H1 (cell line): ENCODE results near the gene SERAC1. TPM values are rescaled to one million over a fixed set of nuclear protein-coding genes. Genes with fewer than 3 reads are reported as not detected.
A peak's percentile ranks its signal among the peaks of the same experiment; 100 is the strongest.

Source experiments
- CTCF ChIA-PET: fragments of 300-600 bp; sonication (Branson Sonifier 250); formaldehyde crosslinking; loops from one replicate; lab custom pipeline; 2021; ENCODE audit not compliant: partially characterized antibody; lab: Charles Lee
- POLR2A ChIA-PET: fragments of 300-600 bp; sonication (Branson Sonifier 250); formaldehyde crosslinking; loops from one replicate; lab custom pipeline; 2021; ENCODE audit warnings: inconsistent platforms; ENCODE audit not compliant: partially characterized antibody; lab: Charles Lee
- DNase-seq, 2 experiments: peaks; one replicate each; pipeline versions ENCODE4 v3.0.0 to v3.0.0-alpha.2; 2010 to 2022; ENCODE audit warnings: low spot score in 2 of 2, low read depth in 1 of 2, mixed read lengths in 1 of 2
- FAIRE-seq: peaks from 2 replicates; lab custom pipeline; 2011; peaks lifted over from hg19 to GRCh38; lab: Jason Lieb, UNC
- H2AFZ ChIP-seq: 2 replicates; pipeline ENCODE4 v1.8.1; 2012; ENCODE audit warnings: low read length, inconsistent platforms
- H2AK5ac ChIP-seq: 2 replicates; pipeline ENCODE4 v1.6.1; 2013; ENCODE audit warnings: low read depth, low read length
- H2BK120ac ChIP-seq: replicated peaks from 2 replicates; pipeline ENCODE3; 2013; ENCODE audit warnings: low read depth, low read length, inconsistent platforms
- H2BK12ac ChIP-seq: 2 replicates; pipeline ENCODE4 v1.6.1; 2013; ENCODE audit warnings: low read depth, low read length
- H2BK15ac ChIP-seq: 2 replicates; pipeline ENCODE4 v1.6.1; 2013; ENCODE audit warnings: low read length
- H2BK20ac ChIP-seq: 2 replicates; pipeline ENCODE4 v1.6.1; 2013; ENCODE audit warnings: low read length
- H2BK5ac ChIP-seq: 2 replicates; pipeline ENCODE4 v1.6.1; 2013; ENCODE audit warnings: low read depth, low read length
- H3K14ac ChIP-seq: 2 replicates; pipeline ENCODE4 v1.6.1; 2013; ENCODE audit warnings: inconsistent platforms; ENCODE audit not compliant: insufficient read length
- H3K18ac ChIP-seq: 2 replicates; pipeline ENCODE4 v1.6.1; 2013; ENCODE audit warnings: low read length; ENCODE audit errors: extremely low read depth
- H3K23ac ChIP-seq: 2 replicates; pipeline ENCODE4 v1.6.1; 2013; ENCODE audit warnings: inconsistent platforms; ENCODE audit not compliant: insufficient read length
- H3K23me2 ChIP-seq: 2 replicates; pipeline ENCODE4 v1.6.1; 2013; ENCODE audit warnings: low read depth, low read length
- H3K27ac ChIP-seq: 2 replicates; pipeline ENCODE4 v1.6.1; 2011; ENCODE audit warnings: low read depth, low read length, inconsistent platforms
- H3K27me3 ChIP-seq, 4 experiments: replicated peaks in 1 of 4; 1 replicate in 1 of 4; 2 replicates in 3 of 4; pipeline versions ENCODE4 v1.6.1 to v1.8.1; 2011 to 2013; ENCODE audit warnings: low read length in 3 of 4, mild to moderate bottlenecking in 3 of 4, inconsistent platforms in 2 of 4, mixed read lengths in 2 of 4, moderate library complexity in 1 of 4; ENCODE audit not compliant: control insufficient read depth in 3 of 4, insufficient read depth in 3 of 4; ENCODE audit errors: extremely low read depth in 1 of 4
- H3K36me3 ChIP-seq, 4 experiments: 2 replicates each; pipeline versions ENCODE4 v1.6.1 to v1.8.1; 2011 to 2013; ENCODE audit warnings: mild to moderate bottlenecking in 4 of 4, low read length in 3 of 4, moderate library complexity in 2 of 4, control low read depth in 1 of 4, inconsistent platforms in 1 of 4; ENCODE audit not compliant: insufficient read depth in 4 of 4, control insufficient read depth in 2 of 4
- H3K4ac ChIP-seq: replicated peaks from 2 replicates; pipeline ENCODE3; 2013; ENCODE audit warnings: low read length, low read depth, mixed read lengths, inconsistent platforms; ENCODE audit not compliant: insufficient read length
- H3K4me1 ChIP-seq, 4 experiments: replicated peaks in 1 of 4; 1 replicate in 1 of 4; 2 replicates in 3 of 4; pipeline versions ENCODE4 v1.6.1 to v1.8.1; 2011 to 2013; ENCODE audit warnings: low read length in 3 of 4, inconsistent platforms in 2 of 4, mixed read lengths in 1 of 4; ENCODE audit not compliant: insufficient read depth in 4 of 4, control insufficient read depth in 3 of 4
- H3K4me2 ChIP-seq, 2 experiments: 2 replicates each; pipeline versions ENCODE4 v1.6.1 to v1.8.1; 2011 to 2013; ENCODE audit warnings: low read depth in 2 of 2, low read length in 2 of 2, control low read depth in 1 of 2, inconsistent platforms in 1 of 2, mild to moderate bottlenecking in 1 of 2; ENCODE audit not compliant: insufficient read depth in 1 of 2
- H3K4me3 ChIP-seq, 4 experiments: fragments of 200-600, 300-600 bp in 1 of 4; sonication (generic), shearing (Covaris generic), sonication (Bioruptor Twin) in 1 of 4; 2 replicates each; pipeline versions ENCODE4 v1.5.1 to v1.8.1; 2011 to 2016; ENCODE audit warnings: low read length in 4 of 4, low read depth in 3 of 4, control low read depth in 2 of 4, inconsistent platforms in 2 of 4, mild to moderate bottlenecking in 2 of 4, mixed read lengths in 1 of 4, moderate library complexity in 1 of 4; ENCODE audit not compliant: insufficient read depth in 2 of 4; ENCODE audit errors: extremely low read depth in 1 of 4
- H3K56ac ChIP-seq: replicated peaks from 2 replicates; pipeline ENCODE3; 2013; ENCODE audit warnings: low read depth, mild to moderate bottlenecking, mixed read lengths, low read length, inconsistent platforms; ENCODE audit not compliant: insufficient read length
- H3K79me1 ChIP-seq: 2 replicates; pipeline ENCODE4 v1.6.1; 2013; ENCODE audit warnings: low read depth, low read length, control low read depth
- H3K79me2 ChIP-seq, 2 experiments: 2 replicates each; pipeline versions ENCODE4 v1.6.1 to v1.8.1; 2012 to 2013; ENCODE audit warnings: low read length in 2 of 2, mild to moderate bottlenecking in 2 of 2, inconsistent platforms in 1 of 2; ENCODE audit not compliant: insufficient read depth in 2 of 2, control insufficient read depth in 1 of 2
- H3K9ac ChIP-seq, 4 experiments: replicated peaks in 1 of 4; 1 replicate in 1 of 4; 2 replicates in 3 of 4; pipeline versions ENCODE4 v1.6.1 to v1.8.1; 2011 to 2013; ENCODE audit warnings: low read depth in 3 of 4, low read length in 3 of 4, control low read depth in 2 of 4, mild to moderate bottlenecking in 2 of 4, moderate library complexity in 2 of 4, inconsistent platforms in 1 of 4; ENCODE audit errors: extremely low read depth in 1 of 4
- H3K9me3 ChIP-seq, 2 experiments: 2 replicates each; pipeline versions ENCODE4 v1.6.1 to v1.8.1; 2012 to 2013; ENCODE audit warnings: mild to moderate bottlenecking in 2 of 2, moderate library complexity in 2 of 2, control low read depth in 1 of 2, inconsistent platforms in 1 of 2, low read depth in 1 of 2, low read length in 1 of 2, mixed read lengths in 1 of 2; ENCODE audit not compliant: insufficient read depth in 2 of 2
- H4K20me1 ChIP-seq, 2 experiments: replicated peaks in 1 of 2; 2 replicates each; pipeline versions ENCODE3 to v1.8.1; 2011 to 2013; ENCODE audit warnings: inconsistent platforms in 2 of 2, low read length in 2 of 2, mild to moderate bottlenecking in 1 of 2; ENCODE audit not compliant: insufficient read depth in 2 of 2, control insufficient read depth in 1 of 2
- H4K5ac ChIP-seq: 2 replicates; pipeline ENCODE4 v1.6.1; 2013; ENCODE audit warnings: low read length, low read depth, mixed read lengths, inconsistent platforms; ENCODE audit not compliant: insufficient read length
- H4K8ac ChIP-seq: 2 replicates; pipeline ENCODE4 v1.8.0; 2013; ENCODE audit warnings: mild to moderate bottlenecking, moderate library complexity, low read length, inconsistent platforms; ENCODE audit not compliant: insufficient read depth; ENCODE audit errors: extremely low read depth
- H4K91ac ChIP-seq: replicated peaks from 2 replicates; pipeline ENCODE3; 2013; ENCODE audit warnings: low read length, mixed read lengths, inconsistent platforms; ENCODE audit not compliant: insufficient read length
- BACH1 ChIP-seq: IDR thresholded peaks from 2 replicates; pipeline ENCODE4 v1.6.1; 2012; ENCODE audit warnings: low read length, improper control_type of control experiment
- E2F6 ChIP-seq: IDR thresholded peaks from 2 replicates; pipeline ENCODE4 v1.6.1; 2012; ENCODE audit warnings: inconsistent platforms
- EP300 ChIP-seq, 2 experiments: IDR thresholded peaks; 1 replicate in 1 of 2; 2 replicates in 1 of 2; pipeline ENCODE4 v1.6.1; 2011 to 2012; ENCODE audit warnings: low read depth in 2 of 2, low read length in 2 of 2, mild to moderate bottlenecking in 2 of 2, borderline replicate concordance in 1 of 2, inconsistent platforms in 1 of 2, moderate library complexity in 1 of 2
- MAX ChIP-seq: IDR thresholded peaks from 2 replicates; pipeline ENCODE4 v1.6.1; 2012; ENCODE audit warnings: inconsistent platforms
- NANOG ChIP-seq: IDR thresholded peaks from 2 replicates; pipeline ENCODE4 v1.6.1; 2011; ENCODE audit warnings: low read length, low read depth, mild to moderate bottlenecking, inconsistent platforms; ENCODE audit not compliant: insufficient read depth, poor library complexity, severe bottlenecking
- RFX5 ChIP-seq: IDR thresholded peaks from 2 replicates; pipeline ENCODE4 v1.6.1; 2011; ENCODE audit warnings: low read depth, low read length, improper control_type of control experiment, borderline replicate concordance
- RNF2 ChIP-seq: fragments of 200-900, 300-1000 bp; sonication (generic); IDR thresholded peaks from 2 replicates; pipeline ENCODE4 v1.7.1; 2016; ENCODE audit warnings: borderline replicate concordance, low read depth, mild to moderate bottlenecking, antibody characterized with exemption, low read length; ENCODE audit not compliant: poor library complexity, severe bottlenecking; ENCODE audit errors: missing control alignments
- SIX5 ChIP-seq: IDR thresholded peaks from 2 replicates; pipeline ENCODE4 v1.6.1; 2011; ENCODE audit warnings: mild to moderate bottlenecking, low read depth, low read length
- SP2 ChIP-seq: IDR thresholded peaks from 2 replicates; pipeline ENCODE4 v1.6.1; 2012; ENCODE audit warnings: mild to moderate bottlenecking, low read length, inconsistent platforms
- WGBS, 2 experiments: shearing (Covaris generic) in 1 of 2; methylation state at CpG; one replicate each; pipeline versions ENCODE4 v1.1.6 to v1.1.7; 2013 to 2015; ENCODE audit warnings: low lambda C conversion rate in 2 of 2, mixed read lengths in 2 of 2, inconsistent platforms in 1 of 2, low coverage in 1 of 2, missing lambda C conversion rate in 1 of 2; ENCODE audit not compliant: insufficient replicate concordance in 2 of 2, insufficient coverage in 1 of 2, insufficient read length in 1 of 2; ENCODE audit errors: extremely low coverage in 1 of 2, missing lambda C conversion rate in 1 of 2; 5-methylcytosine and 5-hydroxymethylcytosine counted together
- polyA plus RNA-seq, 7 experiments: library from polyadenylated mRNA; depleted of rRNA in 3 of 7; stranded (reverse) in 5 of 7; unstranded in 2 of 7; fragments of >200 nt in 5 of 7; fragments of 200-250 nt in 2 of 7; gene quantifications; 1 replicate in 5 of 7; 2 replicates in 1 of 7; 4 replicates in 1 of 7; pipeline versions ENCODE4 v1.2.1 to v1.2.3, GENCODE V29; 2011 to 2013; ENCODE audit warnings: missing spikeins in 2 of 7, mixed read lengths in 2 of 7
- total RNA-seq: library from RNA; stranded (reverse); fragmentation: NEBNext Ultra II Directional; extraction: Animal tissue kit (Norgen Biotek cat#: 25700); gene quantifications from 2 replicates; pipeline ENCODE4 v1.2.1, GENCODE V29; 2021

The SERAC1 gene
- total and polyA plus RNA-seq, 2 of the 8 experiments (the other 6 are each of a cell fraction or from before 2014, with no cell fraction given), result 7.3 to 9.0 TPM

GRCh38 chr6:158060455-158061360 lies 107.4 kb downstream of the SERAC1 start:
- no peak overlapping the region for H3K4ac ChIP-seq
- no peaks in the 10 kb centered on the region for H4K20me1 ChIP-seq
- FAIRE-seq (no peak), DNase-seq (no peak)
- ChIA-PET POLR2A (interaction anchor here (0.7 to 2.9 kb wide), 3 partner anchors 11 to 13 kb away, joined by 3 to 6 read pairs (median 3); no protein-coding TSS in a partner anchor), CTCF (interaction anchor here (0.6 to 6.4 kb wide), 8 partner anchors 8 to 85 kb away, joined by 3 to 54 read pairs (median 3); no protein-coding TSS in a partner anchor)
- no peaks in the 10 kb centered on the region for H3K79me2 ChIP-seq
- no peak overlapping the region for H2AK5ac ChIP-seq
- H3K36me3 ChIP-seq, result no peaks in the 10 kb centered on the region
- H3K9me3 ChIP-seq, result no peaks in the 10 kb centered on the region
- no peak overlapping the region for H3K56ac ChIP-seq
- H4K91ac ChIP-seq, result no peak overlapping the region
- no peak overlapping the region for H3K4me2 ChIP-seq
- H2BK120ac ChIP-seq, result no peak overlapping the region
- peaks cover 0 to 5% (median 0%) of the 10 kb centered on the region in 4 experiments; a peak in 1 of 7 replicates for H3K4me1 ChIP-seq
- H2BK5ac ChIP-seq, result no peak overlapping the region
- no peak overlapping the region for H4K8ac ChIP-seq
- H3K4me3 ChIP-seq, result no peak overlapping the region
- no peak overlapping the region for H2BK20ac ChIP-seq
- no peak overlapping the region for H3K9ac ChIP-seq
- WGBS, 2 experiments, result 94% methylated on average over 11 of the region's 11 CpGs; no CpG with 5 or more reads in 1 of the 2 experiments
- H4K5ac ChIP-seq, result no peak overlapping the region
- no peaks in the 10 kb centered on the region for H3K79me1 ChIP-seq
- no peak overlapping the region for H3K23ac ChIP-seq
- no peak overlapping the region for H3K14ac ChIP-seq
- no peak overlapping the region for H2BK15ac ChIP-seq
- no peaks in the 10 kb centered on the region for H3K27me3 ChIP-seq
- H3K27ac ChIP-seq, result 0 out of 2 replicates have a peak overlapping the region, but pooled peaks have one; percentile 38
- no peak overlapping the region for H2BK12ac ChIP-seq
- no peaks in the 10 kb centered on the region for H3K23me2 ChIP-seq
- H2AFZ ChIP-seq, result no peak overlapping the region
- H3K18ac ChIP-seq, result no peak overlapping the region; the same call in 1 of the 2 replicates
- TF ChIP-seq E2F6 (peak; percentile 51; the same call in 1 of the 2 replicates), SP2 (no peak), RFX5 (no peak), RNF2 (no peak), NANOG (no peak), MAX (peak; percentile 36; the same call in 1 of the 2 replicates), EP300 (IDR thresholded peaks at IDR 0.05; ENCODE audit: borderline replicate concordance in 1 of 2, low read depth in 2 of 2, low read length in 2 of 2) (0 out of 3 replicates have a peak, but pooled peaks of 1 of the 2 experiments have one; percentile 21), SIX5 (no peak), BACH1 (no peak)
